ENCODE results near the gene PPOX. TPM values are rescaled to one million over a fixed set of nuclear protein-coding genes. Genes with fewer than 3 reads are reported as not detected.

Gene PPOX
- total RNA-seq, 1 donor from 2014 or later: 48.3 TPM

DNA sequence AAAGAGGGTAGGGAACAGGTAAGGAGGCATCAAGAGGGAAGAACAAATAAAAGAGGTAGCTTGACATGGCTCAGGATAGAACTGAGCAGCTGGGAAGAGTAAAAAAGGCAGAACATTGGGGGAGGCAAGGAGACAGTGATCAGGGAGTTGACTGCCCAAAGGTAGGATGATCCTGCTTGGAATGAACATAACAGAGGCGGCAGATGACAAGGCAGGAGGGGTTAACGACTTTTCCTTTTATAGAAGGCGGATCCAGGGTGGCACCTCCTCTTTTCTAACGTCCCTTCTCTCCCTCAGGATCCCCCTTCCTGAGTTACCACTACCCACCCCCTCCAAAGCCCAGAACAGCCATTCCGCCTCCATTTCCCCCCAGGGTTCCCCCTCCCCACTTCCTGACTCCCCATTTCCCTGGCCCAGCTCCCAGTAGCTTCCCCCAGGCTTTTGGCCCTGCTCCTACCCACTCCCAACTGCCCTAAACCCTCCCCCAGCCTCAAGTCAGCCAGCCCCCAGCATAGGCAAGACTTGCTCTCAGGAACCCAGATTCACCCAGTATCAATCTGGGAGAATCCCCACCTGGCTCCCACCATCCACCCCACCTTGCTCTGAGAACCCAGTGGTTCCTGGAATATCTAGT, 33.4 kb downstream of the PPOX start:
- Mint-ChIP-seq H3K27me3 (ENCODE audit: low read depth) (no peaks in the 10 kb centered on the region), H3K4me1 (peaks cover 67% of the 10 kb centered on the region), H3K36me3 (ENCODE audit: low read depth) (peaks cover 10% of the 10 kb centered on the region), H3K4me3 (peak overlapping the region; percentile 96), H3K9me3 (no peaks in the 10 kb centered on the region), H3K27ac (ENCODE audit: unreplicated experiment) (peak overlapping the region; percentile 96)
- TF ChIP-seq, protein P1, sequence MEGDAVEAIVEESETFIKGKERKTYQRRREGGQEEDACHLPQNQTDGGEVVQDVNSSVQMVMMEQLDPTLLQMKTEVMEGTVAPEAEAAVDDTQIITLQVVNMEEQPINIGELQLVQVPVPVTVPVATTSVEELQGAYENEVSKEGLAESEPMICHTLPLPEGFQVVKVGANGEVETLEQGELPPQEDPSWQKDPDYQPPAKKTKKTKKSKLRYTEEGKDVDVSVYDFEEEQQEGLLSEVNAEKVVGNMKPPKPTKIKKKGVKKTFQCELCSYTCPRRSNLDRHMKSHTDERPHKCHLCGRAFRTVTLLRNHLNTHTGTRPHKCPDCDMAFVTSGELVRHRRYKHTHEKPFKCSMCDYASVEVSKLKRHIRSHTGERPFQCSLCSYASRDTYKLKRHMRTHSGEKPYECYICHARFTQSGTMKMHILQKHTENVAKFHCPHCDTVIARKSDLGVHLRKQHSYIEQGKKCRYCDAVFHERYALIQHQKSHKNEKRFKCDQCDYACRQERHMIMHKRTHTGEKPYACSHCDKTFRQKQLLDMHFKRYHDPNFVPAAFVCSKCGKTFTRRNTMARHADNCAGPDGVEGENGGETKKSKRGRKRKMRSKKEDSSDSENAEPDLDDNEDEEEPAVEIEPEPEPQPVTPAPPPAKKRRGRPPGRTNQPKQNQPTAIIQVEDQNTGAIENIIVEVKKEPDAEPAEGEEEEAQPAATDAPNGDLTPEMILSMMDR (conservative IDR thresholded peaks at IDR 0.05): no peak
- DNase-seq (ENCODE audit: low read depth, low spot score): no peak

DNA sequence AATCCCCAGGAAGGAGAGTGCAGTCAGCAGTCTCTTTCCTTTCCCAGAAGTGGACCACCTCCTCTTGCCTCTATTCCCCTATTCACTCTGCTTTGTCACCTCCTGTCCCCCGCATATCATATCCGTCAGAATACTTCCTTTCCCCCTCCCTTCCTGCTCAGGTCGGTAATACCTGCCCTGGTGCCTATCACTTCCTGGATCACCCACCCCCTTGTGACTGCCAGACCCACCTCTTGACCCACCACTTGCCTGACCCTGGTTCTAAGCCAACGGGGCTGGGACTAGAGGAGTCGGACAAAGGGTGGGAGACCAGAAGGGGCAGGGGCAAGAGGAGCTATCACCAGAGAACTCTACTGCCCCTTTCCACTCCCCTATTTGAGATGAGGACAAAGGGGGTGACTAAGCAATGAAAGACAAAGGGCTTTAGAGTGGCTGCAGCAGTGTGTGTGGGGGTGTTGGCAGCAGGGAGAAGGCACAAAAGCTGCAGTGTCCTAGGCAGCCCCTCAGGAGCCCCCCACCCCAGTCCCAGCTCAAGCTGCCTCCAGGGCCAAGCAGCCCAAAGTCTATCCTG, 34.3 kb downstream of the PPOX start:
- H3K9me3 Mint-ChIP-seq: no peaks in the 10 kb centered on the region
- no peaks in the 10 kb centered on the region for H3K27me3 Mint-ChIP-seq (ENCODE audit: low read depth)
- H3K4me3 Mint-ChIP-seq: peak overlapping the region; percentile 96
- peaks cover 71% of the 10 kb centered on the region for H3K4me1 Mint-ChIP-seq
- no peak for DNase-seq (ENCODE audit: low read depth, low spot score)
- H3K27ac Mint-ChIP-seq (ENCODE audit: unreplicated experiment): peak overlapping the region; percentile 96
- TF ChIP-seq, protein P1 (conservative IDR thresholded peaks at IDR 0.05): no peak
- peaks cover 12% of the 10 kb centered on the region for H3K36me3 Mint-ChIP-seq (ENCODE audit: low read depth)

DNA sequence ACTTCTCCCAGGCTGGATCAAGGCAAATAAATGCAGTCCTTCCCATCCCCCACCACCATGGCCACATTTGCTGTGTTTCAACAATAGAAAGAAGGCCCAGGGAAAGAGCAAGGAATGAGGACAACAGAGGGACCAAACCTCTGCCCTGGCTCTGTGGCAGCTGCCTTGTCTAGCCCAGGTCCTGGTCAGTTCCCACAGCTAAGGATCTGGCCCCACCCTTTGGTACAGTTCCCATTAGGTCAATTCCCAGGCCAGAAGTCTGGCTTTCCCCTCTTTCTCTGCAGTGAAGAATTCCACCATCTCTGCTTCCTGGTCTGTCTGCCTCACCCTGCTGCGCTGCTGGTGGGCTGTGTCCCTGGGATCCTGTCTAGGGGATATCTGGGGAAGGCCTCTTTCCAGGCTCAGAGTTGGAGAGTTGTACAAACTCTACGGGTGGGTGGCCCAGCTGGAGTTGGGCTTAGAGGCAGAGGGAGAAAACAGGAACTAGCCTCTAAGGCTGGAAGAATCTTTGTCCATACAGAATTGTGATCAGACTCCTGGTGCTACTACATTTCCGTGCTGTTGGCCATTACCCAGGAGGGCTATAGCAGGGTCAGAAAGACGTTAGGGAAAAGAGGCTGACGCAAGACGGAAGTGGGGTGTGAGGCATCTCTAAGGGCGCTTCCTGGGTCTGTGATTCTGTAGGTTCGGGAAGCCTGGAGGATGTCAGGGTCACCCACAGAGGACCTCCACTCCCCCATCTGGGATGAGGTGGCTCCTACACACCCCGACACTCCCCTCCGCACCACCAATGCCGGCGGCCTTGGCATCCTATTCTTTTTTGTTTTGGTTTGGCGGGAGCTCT, 35.0 kb downstream of the PPOX start:
- TF ChIP-seq, protein P1 (conservative IDR thresholded peaks at IDR 0.05): no peak
- Mint-ChIP-seq H3K9me3 (no peaks in the 10 kb centered on the region), H3K4me3 (peak overlapping the region; percentile 96), H3K27me3 (ENCODE audit: low read depth) (no peaks in the 10 kb centered on the region), H3K4me1 (peaks cover 71% of the 10 kb centered on the region), H3K27ac (ENCODE audit: unreplicated experiment) (peak overlapping the region; percentile 96), H3K36me3 (ENCODE audit: low read depth) (peaks cover 12% of the 10 kb centered on the region)
- DNase-seq (ENCODE audit: low read depth, low spot score): peak; percentile 48

DNA sequence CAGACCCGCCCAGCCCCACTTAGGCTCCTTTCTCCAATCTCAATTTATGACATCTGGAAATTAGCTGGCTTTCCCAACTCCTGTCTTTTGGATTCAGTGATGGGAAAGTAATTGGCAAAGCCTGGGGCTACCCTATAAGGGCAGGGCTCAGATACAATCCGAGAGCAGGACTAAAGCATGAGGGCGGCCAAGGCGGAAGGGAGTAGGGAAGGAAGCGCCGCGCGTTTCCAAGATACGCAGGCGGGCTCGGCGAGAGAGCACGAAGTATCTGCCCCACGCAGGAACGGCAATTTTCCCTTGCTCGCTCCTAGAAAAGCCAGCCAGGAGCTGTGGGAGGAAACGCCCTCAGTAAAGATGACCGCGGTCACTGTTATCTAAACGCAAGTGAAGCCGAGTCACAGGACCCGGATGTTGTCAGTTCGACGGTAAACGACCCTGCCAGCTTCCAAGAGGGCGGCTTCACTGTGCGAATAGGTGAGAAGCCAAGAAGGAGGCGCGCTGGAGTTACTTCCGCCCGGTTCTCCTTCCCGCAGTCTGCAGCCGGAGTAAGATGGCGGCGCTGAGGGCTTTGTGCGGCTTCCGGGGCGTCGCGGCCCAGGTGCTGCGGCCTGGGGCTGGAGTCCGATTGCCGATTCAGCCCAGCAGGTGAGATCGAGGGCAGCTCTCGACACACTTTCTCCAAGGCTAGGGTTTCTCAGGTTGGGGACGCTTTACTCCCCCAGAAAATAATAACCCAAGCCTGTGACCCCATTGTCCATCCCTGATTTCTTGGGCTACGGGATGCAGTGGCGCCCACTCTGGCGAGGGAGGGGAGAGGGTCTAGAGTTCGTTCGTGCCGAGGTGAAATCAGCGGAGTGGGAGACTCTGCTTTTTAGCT, 35.8 kb downstream of the PPOX start, which contains the start of gene NDUFS2:
TSS of gene NDUFS2 (plus strand) at position 532 of the 877 bp plus-strand sequence. CDS start at position 551, 19 bp downstream.
- no peaks in the 10 kb centered on the region for H3K27me3 Mint-ChIP-seq (ENCODE audit: low read depth)
- H3K36me3 Mint-ChIP-seq (ENCODE audit: low read depth): peaks cover 12% of the 10 kb centered on the region
- peaks cover 66% of the 10 kb centered on the region for H3K4me1 Mint-ChIP-seq

More for the DNA sequence above, 35.8 kb downstream of the PPOX start, which contains the start of gene NDUFS2:
- TF ChIP-seq, protein P1 (conservative IDR thresholded peaks at IDR 0.05): peak; percentile 40
- Mint-ChIP-seq H3K27ac (ENCODE audit: unreplicated experiment) (peak within 1 kb of the TSS; percentile 98), H3K9me3 (no peaks in the 10 kb centered on the region), H3K4me3 (peak within 1 kb of the TSS; percentile 96)
- DNase-seq (ENCODE audit: low read depth, low spot score): peak; percentile 87
